ENCODE results near the gene PPEF1. TPM values are rescaled to one million over a fixed set of nuclear protein-coding genes. Genes with fewer than 3 reads are reported as not detected.

PPEF1 gene
- total RNA-seq, 1 donor from 2014 or later, result 1.1 TPM

- DNase-seq (ENCODE audit: low spot score, unreplicated experiment), result no peak
- Mint-ChIP-seq H3K36me3 (ENCODE audit: insufficient read depth) (no peaks in the 10 kb centered on the region), H3K9me3 (ENCODE audit: low read depth) (peaks cover 17% of the 10 kb centered on the region), H3K4me1 (ENCODE audit: low read depth) (peaks cover 1% of the 10 kb centered on the region), H3K27ac (peak overlapping the region; percentile 9), H3K4me3 (ENCODE audit: low read depth) (no peak overlapping the region), H3K27me3 (no peaks in the 10 kb centered on the region)
- TF ChIP-seq CTCF (IDR thresholded peaks at IDR 0.05; ENCODE audit: unreplicated experiment), result no peak
Observed at GRCh38 chrX:18677161-18677869, 30.1 kb upstream of the PPEF1 start.

GRCh38 chrX:18681996-18682395 is 25.4 kb upstream of the PPEF1 start:
- DNase-seq (ENCODE audit: low spot score, unreplicated experiment), result no peak
- TF ChIP-seq CTCF (IDR thresholded peaks at IDR 0.05; ENCODE audit: unreplicated experiment), result no peak
- H3K27me3 Mint-ChIP-seq, result no peaks in the 10 kb centered on the region
- no peak overlapping the region for H3K4me3 Mint-ChIP-seq (ENCODE audit: low read depth)
- peaks cover 26% of the 10 kb centered on the region for H3K9me3 Mint-ChIP-seq (ENCODE audit: low read depth)
- H3K4me1 Mint-ChIP-seq (ENCODE audit: low read depth), result no peaks in the 10 kb centered on the region
- no peak overlapping the region for H3K27ac Mint-ChIP-seq
- no peaks in the 10 kb centered on the region for H3K36me3 Mint-ChIP-seq (ENCODE audit: insufficient read depth)

DNA sequence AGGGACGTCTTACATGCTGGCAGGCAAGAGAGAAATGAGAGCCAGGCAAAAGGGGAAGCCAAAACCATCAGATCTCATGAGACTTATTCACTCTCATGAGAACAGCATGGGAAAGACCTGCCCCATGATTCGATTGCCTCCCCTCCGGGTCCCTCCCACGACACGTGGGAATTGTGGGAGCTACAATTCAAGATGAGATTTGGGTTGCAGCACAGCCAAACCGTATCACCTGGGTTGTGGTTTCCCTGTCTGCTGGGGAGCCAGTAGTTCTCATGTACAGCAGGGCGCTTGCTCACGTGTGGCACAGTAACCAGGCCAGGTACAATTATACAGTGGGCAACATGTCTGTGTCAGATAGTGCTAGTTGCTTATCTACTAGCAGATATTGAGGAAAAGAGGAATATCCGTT is 24.5 kb upstream of the PPEF1 start:
- Mint-ChIP-seq H3K36me3 (ENCODE audit: insufficient read depth) (no peaks in the 10 kb centered on the region), H3K9me3 (ENCODE audit: low read depth) (peaks cover 25% of the 10 kb centered on the region), H3K4me1 (ENCODE audit: low read depth) (no peaks in the 10 kb centered on the region), H3K27me3 (no peaks in the 10 kb centered on the region), H3K4me3 (ENCODE audit: low read depth) (no peak overlapping the region), H3K27ac (no peak overlapping the region)
- no peak for DNase-seq (ENCODE audit: low spot score, unreplicated experiment)
- TF ChIP-seq CTCF (IDR thresholded peaks at IDR 0.05; ENCODE audit: unreplicated experiment), result no peak

DNA sequence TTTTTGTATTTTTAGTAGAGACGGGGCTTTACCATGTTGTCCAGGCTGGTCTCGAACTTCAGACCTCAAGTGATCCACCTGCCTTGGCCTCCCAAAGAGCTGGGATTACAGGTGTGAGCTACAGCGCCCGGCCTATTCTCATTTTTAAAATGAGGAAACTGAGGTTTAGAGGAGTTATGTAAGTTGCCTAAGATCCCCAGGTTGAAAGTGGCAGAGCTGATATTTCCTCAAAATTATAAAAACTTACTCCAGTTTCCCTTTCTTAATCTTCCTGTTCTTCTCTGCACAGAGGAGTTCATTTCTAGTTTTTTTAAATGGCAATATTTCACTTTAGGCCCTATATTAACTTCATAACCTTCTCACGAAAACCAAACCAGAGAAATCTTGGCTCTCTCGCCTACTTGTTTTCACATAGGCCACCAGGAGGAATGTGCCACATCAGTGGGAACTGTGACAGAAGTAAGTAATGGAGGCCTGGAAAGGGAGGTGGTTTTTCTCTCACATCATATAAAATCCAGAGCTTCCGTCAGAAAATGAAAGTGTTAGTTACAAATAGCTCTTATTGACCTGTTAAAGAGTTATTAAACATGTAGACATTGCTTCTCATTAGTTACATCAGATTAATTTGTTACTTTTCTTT is 19.5 kb upstream of the PPEF1 start:
- TF ChIP-seq CTCF (IDR thresholded peaks at IDR 0.05; ENCODE audit: unreplicated experiment), result no peak
- Mint-ChIP-seq H3K4me1 (ENCODE audit: low read depth) (peaks cover 7% of the 10 kb centered on the region), H3K36me3 (ENCODE audit: insufficient read depth) (no peaks in the 10 kb centered on the region), H3K4me3 (ENCODE audit: low read depth) (no peak overlapping the region), H3K27ac (no peak overlapping the region), H3K9me3 (ENCODE audit: low read depth) (peaks cover 34% of the 10 kb centered on the region), H3K27me3 (no peaks in the 10 kb centered on the region)
- no peak for DNase-seq (ENCODE audit: low spot score, unreplicated experiment)

GRCh38 chrX:18691431-18691830 is 16.0 kb upstream of the PPEF1 start:
- Mint-ChIP-seq H3K36me3 (ENCODE audit: insufficient read depth) (peaks cover 2% of the 10 kb centered on the region), H3K4me3 (ENCODE audit: low read depth) (no peak overlapping the region), H3K27me3 (no peaks in the 10 kb centered on the region), H3K27ac (no peak overlapping the region), H3K9me3 (ENCODE audit: low read depth) (peaks cover 43% of the 10 kb centered on the region), H3K4me1 (ENCODE audit: low read depth) (peaks cover 9% of the 10 kb centered on the region)
- no peak for TF ChIP-seq CTCF (IDR thresholded peaks at IDR 0.05; ENCODE audit: unreplicated experiment)
- no peak for DNase-seq (ENCODE audit: low spot score, unreplicated experiment)

Data from progenitor cell of endocrine pancreas (in vitro differentiated cells).